GM23338 (cell line): Measurements from ENCODE around the gene FBXW8. TPM values are rescaled to one million over a fixed set of nuclear protein-coding genes. Genes with fewer than 3 reads are reported as not detected.

ENCODE experiments used
- ATAC-seq: fragments of 200-7000 bp; cut with Tn5 transposase; 3 replicates; pipeline ENCODE4 v1.9.1; 2020
- DNase-seq: peaks from one replicate; pipeline ENCODE4 v3.0.0-alpha.2; 2015; ENCODE audit warnings: low spot score
- H2AFZ ChIP-seq: fragments of 200-600 bp; sonication (generic); 2 replicates; pipeline ENCODE4 v1.8.0; 2016; ENCODE audit warnings: antibody characterized with exemption, mild to moderate bottlenecking, moderate library complexity
- H3F3A ChIP-seq: fragments of 200-600 bp; sonication (generic); replicated peaks from 2 replicates; pipeline ENCODE4 v1.8.0; 2017; ENCODE audit warnings: antibody characterized with exemption, mixed run types, low read depth
- H3K27ac ChIP-seq: fragments of 200-600 bp; sonication (generic); 2 replicates; pipeline ENCODE4 v1.6.1; 2016; ENCODE audit warnings: low read depth
- H3K27me3 ChIP-seq: fragments of 200-600 bp; sonication (generic); 2 replicates; pipeline ENCODE4 v1.8.0; 2016; ENCODE audit warnings: mild to moderate bottlenecking, mixed run types, moderate library complexity; ENCODE audit not compliant: insufficient read depth
- H3K36me3 ChIP-seq: fragments of 200-600 bp; sonication (generic); 2 replicates; pipeline ENCODE4 v1.8.0; 2016; ENCODE audit warnings: mild to moderate bottlenecking; ENCODE audit not compliant: insufficient read depth
- H3K4me1 ChIP-seq: fragments of 200-600 bp; sonication (generic); 2 replicates; pipeline ENCODE4 v1.8.0; 2016; ENCODE audit warnings: mild to moderate bottlenecking, moderate library complexity; ENCODE audit not compliant: insufficient read depth
- H3K4me2 ChIP-seq: fragments of 200-600 bp; sonication (generic); 2 replicates; pipeline ENCODE4 v1.7.1; 2017; ENCODE audit warnings: mixed run types
- H3K4me3 ChIP-seq: fragments of 200-600 bp; sonication (generic); 2 replicates; pipeline ENCODE4 v1.6.1; 2016; ENCODE audit warnings: mixed run types
- H3K79me2 ChIP-seq: fragments of 200-600 bp; sonication (generic); replicated peaks from 2 replicates; pipeline ENCODE4 v1.8.0; 2017; ENCODE audit warnings: mild to moderate bottlenecking; ENCODE audit not compliant: insufficient read depth
- H3K9me2 ChIP-seq: fragments of 200-600 bp; sonication (generic); 2 replicates; pipeline ENCODE4 v1.8.0; 2017; ENCODE audit not compliant: insufficient read depth
- H4K20me1 ChIP-seq: fragments of 200-600 bp; sonication (generic); replicated peaks from 2 replicates; pipeline ENCODE4 v1.8.0; 2017; ENCODE audit warnings: mild to moderate bottlenecking; ENCODE audit not compliant: insufficient read depth
- H3K27ac Mint-ChIP-seq: 2 replicates; pipeline ENCODE4 v1.8.0; 2020; ENCODE audit warnings: inconsistent platforms, mild to moderate bottlenecking, moderate library complexity, mixed read lengths
- H3K27me3 Mint-ChIP-seq: 3 replicates; pipeline ENCODE4 v1.8.0; 2022; ENCODE audit warnings: low read depth, mild to moderate bottlenecking, moderate library complexity, mixed read lengths, inconsistent platforms; ENCODE audit not compliant: insufficient read depth, poor library complexity
- H3K36me3 Mint-ChIP-seq: 3 replicates; pipeline ENCODE4 v1.8.0; 2021; ENCODE audit warnings: low read depth, mild to moderate bottlenecking, inconsistent platforms, moderate library complexity, mixed read lengths
- H3K4me1 Mint-ChIP-seq: 3 replicates; pipeline ENCODE4 v1.8.0; 2020; ENCODE audit warnings: mild to moderate bottlenecking, inconsistent platforms, mixed read lengths
- H3K4me3 Mint-ChIP-seq: 3 replicates; pipeline ENCODE4 v1.8.0; 2021; ENCODE audit warnings: moderate library complexity, mild to moderate bottlenecking, inconsistent platforms, mixed read lengths
- H3K9me3 Mint-ChIP-seq: 3 replicates; pipeline ENCODE4 v1.8.0; 2020; ENCODE audit warnings: moderate library complexity, mild to moderate bottlenecking, inconsistent platforms, mixed read lengths
- CREB1 ChIP-seq: fragments of 250-450 bp; sonication (Bioruptor Pico); IDR thresholded peaks from 2 replicates; pipeline ENCODE4 v1.5.0; 2020; ENCODE audit warnings: low read depth, mild to moderate bottlenecking, moderate library complexity
- EZH2 ChIP-seq: fragments of 200-600 bp; sonication (generic); IDR thresholded peaks from one replicate; pipeline ENCODE4 v1.8.0; 2017; ENCODE audit warnings: antibody characterized with exemption, mild to moderate bottlenecking, low read depth; ENCODE audit not compliant: unreplicated experiment
- NANOG ChIP-seq: IDR thresholded peaks from 2 replicates; pipeline ENCODE4 v1.6.1; 2016; ENCODE audit warnings: antibody characterized with exemption, borderline replicate concordance
- POLR2AphosphoS5 ChIP-seq: IDR thresholded peaks from 2 replicates; pipeline ENCODE4 v1.6.1; 2016; ENCODE audit warnings: antibody characterized with exemption, low read depth
- ZNF114 ChIP-seq: fragments of 250-450 bp; sonication (Bioruptor Pico); IDR thresholded peaks from 2 replicates; pipeline ENCODE4 v1.5.0; 2020; ENCODE audit warnings: mild to moderate bottlenecking, moderate library complexity
- polyA plus RNA-seq: library from polyadenylated mRNA; unstranded; fragments of >200 nt; fragmentation: Nextera tagmentation; extraction: Ambion mirVana; gene quantifications from 2 replicates; pipeline ENCODE4 v1.2.1, GENCODE V29; 2016
- total RNA-seq: library from RNA; depleted of rRNA; stranded (reverse); fragments of >200 nt; shearing (Covaris generic); gene quantifications from 2 replicates; pipeline ENCODE4 v1.2.3, GENCODE V29; 2014
- TF ChIP-seq, protein P1 (sequence below): fragments of 250-450 bp; sonication (Bioruptor Pico); IDR thresholded peaks from 2 replicates; pipeline ENCODE4 v1.5.0; 2020; ENCODE audit warnings: mild to moderate bottlenecking, moderate library complexity
- TF ChIP-seq, protein P2 (sequence below): IDR thresholded peaks from 2 replicates; pipeline ENCODE4 v1.6.1; 2016; ENCODE audit warnings: antibody characterized with exemption

Gene FBXW8
- total and polyA plus RNA-seq, 2 experiments from 2014 or later: 4.6 to 13.9 TPM

DNA sequence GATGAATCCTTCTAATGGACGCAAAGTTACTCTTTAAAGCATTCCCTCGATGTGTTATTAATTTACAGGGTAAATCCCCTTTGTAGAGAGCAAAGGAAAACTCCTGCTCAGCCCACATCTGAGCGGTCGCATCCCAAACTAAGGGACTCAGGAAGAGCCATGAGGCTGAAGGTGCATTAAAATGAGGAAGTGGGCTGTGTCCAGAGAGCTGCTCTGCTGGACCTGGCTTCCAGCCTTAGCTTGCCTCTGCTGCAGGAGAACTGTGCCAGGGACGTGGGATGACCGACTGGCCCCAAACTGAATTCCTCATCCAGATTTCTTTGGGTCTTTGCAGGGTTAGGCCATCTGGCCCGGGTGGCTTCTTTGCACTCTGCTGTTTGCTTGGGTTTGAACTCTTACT is 88.3 kb downstream of the FBXW8 start (continued):
- TF ChIP-seq, protein P1, sequence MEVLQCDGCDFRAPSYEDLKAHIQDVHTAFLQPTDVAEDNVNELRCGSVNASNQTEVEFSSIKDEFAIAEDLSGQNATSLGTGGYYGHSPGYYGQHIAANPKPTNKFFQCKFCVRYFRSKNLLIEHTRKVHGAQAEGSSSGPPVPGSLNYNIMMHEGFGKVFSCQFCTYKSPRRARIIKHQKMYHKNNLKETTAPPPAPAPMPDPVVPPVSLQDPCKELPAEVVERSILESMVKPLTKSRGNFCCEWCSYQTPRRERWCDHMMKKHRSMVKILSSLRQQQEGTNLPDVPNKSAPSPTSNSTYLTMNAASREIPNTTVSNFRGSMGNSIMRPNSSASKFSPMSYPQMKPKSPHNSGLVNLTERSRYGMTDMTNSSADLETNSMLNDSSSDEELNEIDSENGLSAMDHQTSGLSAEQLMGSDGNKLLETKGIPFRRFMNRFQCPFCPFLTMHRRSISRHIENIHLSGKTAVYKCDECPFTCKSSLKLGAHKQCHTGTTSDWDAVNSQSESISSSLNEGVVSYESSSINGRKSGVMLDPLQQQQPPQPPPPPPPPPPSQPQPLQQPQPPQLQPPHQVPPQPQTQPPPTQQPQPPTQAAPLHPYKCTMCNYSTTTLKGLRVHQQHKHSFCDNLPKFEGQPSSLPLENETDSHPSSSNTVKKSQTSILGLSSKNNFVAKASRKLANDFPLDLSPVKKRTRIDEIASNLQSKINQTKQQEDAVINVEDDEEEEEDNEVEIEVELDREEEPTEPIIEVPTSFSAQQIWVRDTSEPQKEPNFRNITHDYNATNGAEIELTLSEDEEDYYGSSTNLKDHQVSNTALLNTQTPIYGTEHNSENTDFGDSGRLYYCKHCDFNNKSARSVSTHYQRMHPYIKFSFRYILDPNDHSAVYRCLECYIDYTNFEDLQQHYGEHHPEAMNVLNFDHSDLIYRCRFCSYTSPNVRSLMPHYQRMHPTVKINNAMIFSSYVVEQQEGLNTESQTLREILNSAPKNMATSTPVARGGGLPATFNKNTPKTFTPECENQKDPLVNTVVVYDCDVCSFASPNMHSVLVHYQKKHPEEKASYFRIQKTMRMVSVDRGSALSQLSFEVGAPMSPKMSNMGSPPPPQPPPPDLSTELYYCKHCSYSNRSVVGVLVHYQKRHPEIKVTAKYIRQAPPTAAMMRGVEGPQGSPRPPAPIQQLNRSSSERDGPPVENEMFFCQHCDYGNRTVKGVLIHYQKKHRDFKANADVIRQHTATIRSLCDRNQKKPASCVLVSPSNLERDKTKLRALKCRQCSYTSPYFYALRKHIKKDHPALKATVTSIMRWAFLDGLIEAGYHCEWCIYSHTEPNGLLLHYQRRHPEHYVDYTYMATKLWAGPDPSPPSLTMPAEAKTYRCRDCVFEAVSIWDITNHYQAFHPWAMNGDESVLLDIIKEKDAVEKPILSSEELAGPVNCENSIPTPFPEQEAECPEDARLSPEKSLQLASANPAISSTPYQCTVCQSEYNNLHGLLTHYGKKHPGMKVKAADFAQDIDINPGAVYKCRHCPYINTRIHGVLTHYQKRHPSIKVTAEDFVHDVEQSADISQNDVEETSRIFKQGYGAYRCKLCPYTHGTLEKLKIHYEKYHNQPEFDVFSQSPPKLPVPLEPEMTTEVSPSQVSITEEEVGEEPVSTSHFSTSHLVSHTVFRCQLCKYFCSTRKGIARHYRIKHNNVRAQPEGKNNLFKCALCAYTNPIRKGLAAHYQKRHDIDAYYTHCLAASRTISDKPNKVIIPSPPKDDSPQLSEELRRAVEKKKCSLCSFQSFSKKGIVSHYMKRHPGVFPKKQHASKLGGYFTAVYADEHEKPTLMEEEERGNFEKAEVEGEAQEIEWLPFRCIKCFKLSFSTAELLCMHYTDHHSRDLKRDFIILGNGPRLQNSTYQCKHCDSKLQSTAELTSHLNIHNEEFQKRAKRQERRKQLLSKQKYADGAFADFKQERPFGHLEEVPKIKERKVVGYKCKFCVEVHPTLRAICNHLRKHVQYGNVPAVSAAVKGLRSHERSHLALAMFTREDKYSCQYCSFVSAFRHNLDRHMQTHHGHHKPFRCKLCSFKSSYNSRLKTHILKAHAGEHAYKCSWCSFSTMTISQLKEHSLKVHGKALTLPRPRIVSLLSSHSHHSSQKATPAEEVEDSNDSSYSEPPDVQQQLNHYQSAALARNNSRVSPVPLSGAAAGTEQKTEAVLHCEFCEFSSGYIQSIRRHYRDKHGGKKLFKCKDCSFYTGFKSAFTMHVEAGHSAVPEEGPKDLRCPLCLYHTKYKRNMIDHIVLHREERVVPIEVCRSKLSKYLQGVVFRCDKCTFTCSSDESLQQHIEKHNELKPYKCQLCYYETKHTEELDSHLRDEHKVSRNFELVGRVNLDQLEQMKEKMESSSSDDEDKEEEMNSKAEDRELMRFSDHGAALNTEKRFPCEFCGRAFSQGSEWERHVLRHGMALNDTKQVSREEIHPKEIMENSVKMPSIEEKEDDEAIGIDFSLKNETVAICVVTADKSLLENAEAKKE: no peak

DNA sequence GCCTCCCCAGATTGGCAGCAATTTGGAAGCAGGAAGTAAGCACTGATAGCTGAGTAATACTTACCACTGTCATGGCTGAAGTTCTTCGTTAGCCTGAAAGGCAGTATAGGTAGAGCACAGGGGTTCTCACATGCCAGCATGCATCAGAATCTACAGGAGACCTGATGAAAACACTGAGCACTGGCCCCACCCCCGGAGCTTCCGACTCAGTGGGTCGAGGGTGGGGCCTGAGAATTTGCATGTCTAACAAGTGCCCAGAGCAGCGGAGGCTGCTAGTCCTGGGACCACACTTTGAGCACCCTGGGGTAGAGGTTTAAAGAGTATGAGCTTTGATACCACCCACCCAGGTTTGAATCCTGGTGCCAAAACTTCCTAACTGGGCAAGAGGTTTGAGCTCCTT is 89.6 kb downstream of the FBXW8 start:
- Mint-ChIP-seq H3K4me3 (no peak overlapping the region), H3K9me3 (no peaks in the 10 kb centered on the region), H3K27me3 (peaks cover 10% of the 10 kb centered on the region), H3K4me1 (peaks cover 43% of the 10 kb centered on the region), H3K36me3 (peaks cover under 1% of the 10 kb centered on the region), H3K27ac (peak overlapping the region; percentile 75)
- Histone ChIP-seq H4K20me1 (no peaks in the 10 kb centered on the region), H3K36me3 (no peaks in the 10 kb centered on the region), H2AFZ (no peak overlapping the region), H3K4me1 (peaks cover 7% of the 10 kb centered on the region; the same call in 1 of the 2 replicates), H3K27me3 (no peaks in the 10 kb centered on the region), H3K79me2 (no peaks in the 10 kb centered on the region), H3K9me2 (no peaks in the 10 kb centered on the region), H3K4me3 (no peak overlapping the region), H3K4me2 (peak overlapping the region; percentile 56; the same call in 1 of the 2 replicates), H3F3A (no peaks in the 10 kb centered on the region), H3K27ac (no peak overlapping the region)
- peak; percentile 89 for ATAC-seq
- DNase-seq: peak; percentile 56
- TF ChIP-seq POLR2AphosphoS5 (no peak), CREB1 (CRISPR knock-in tag) (no peak), NANOG (no peak), ZNF114 (CRISPR knock-in tag) (no peak), EZH2 (no peak)
- TF ChIP-seq, protein P1: no peak
- TF ChIP-seq, protein P2, sequence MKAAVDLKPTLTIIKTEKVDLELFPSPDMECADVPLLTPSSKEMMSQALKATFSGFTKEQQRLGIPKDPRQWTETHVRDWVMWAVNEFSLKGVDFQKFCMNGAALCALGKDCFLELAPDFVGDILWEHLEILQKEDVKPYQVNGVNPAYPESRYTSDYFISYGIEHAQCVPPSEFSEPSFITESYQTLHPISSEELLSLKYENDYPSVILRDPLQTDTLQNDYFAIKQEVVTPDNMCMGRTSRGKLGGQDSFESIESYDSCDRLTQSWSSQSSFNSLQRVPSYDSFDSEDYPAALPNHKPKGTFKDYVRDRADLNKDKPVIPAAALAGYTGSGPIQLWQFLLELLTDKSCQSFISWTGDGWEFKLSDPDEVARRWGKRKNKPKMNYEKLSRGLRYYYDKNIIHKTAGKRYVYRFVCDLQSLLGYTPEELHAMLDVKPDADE: no peak
